ACC112 (cell line): ENCODE results near the gene SUMO2.
"Not testable (repeated sequence)": the region's sequence is repeated elsewhere in the genome, so short reads cannot be mapped to it uniquely, and the experiment has no call there.

Experiments used
- H2AFZ ChIP-seq: fragments of 200-600 bp; sonication (generic); one replicate; pipeline ENCODE4 v1.6.0; 2017; ENCODE audit warnings: antibody characterized with exemption, low read length; ENCODE audit not compliant: unreplicated experiment
- H3K27ac ChIP-seq: fragments of 200-600 bp; sonication (generic); 2 replicates; pipeline ENCODE4 v1.5.1; 2014; ENCODE audit warnings: low read depth, mild to moderate bottlenecking, antibody characterized with exemption, low read length, moderate library complexity
- H3K27me3 ChIP-seq: fragments of 200-600 bp; sonication (generic); 2 replicates; pipeline ENCODE4 v1.6.1; 2014; ENCODE audit warnings: mild to moderate bottlenecking, antibody characterized with exemption, low read length, moderate library complexity, mixed read lengths; ENCODE audit not compliant: insufficient read depth
- H3K36me3 ChIP-seq: fragments of 200-600 bp; sonication (generic); 2 replicates; pipeline ENCODE4 v1.6.1; 2016; ENCODE audit warnings: mild to moderate bottlenecking, antibody characterized with exemption, low read length, moderate library complexity, mixed read lengths; ENCODE audit not compliant: insufficient read depth
- H3K4me1 ChIP-seq: fragments of 200-600 bp; sonication (generic); one replicate; pipeline ENCODE4 v1.6.1; 2016; ENCODE audit warnings: low read length, mixed read lengths; ENCODE audit not compliant: insufficient read depth, unreplicated experiment, control insufficient read depth
- H3K4me3 ChIP-seq: fragments of 200-600 bp; sonication (generic); 2 replicates; pipeline ENCODE4 v1.5.1; 2014; ENCODE audit warnings: mild to moderate bottlenecking, low read depth, low read length
- H3K79me2 ChIP-seq: fragments of 200-600 bp; sonication (generic); one replicate; pipeline ENCODE4 v1.6.0; 2016; ENCODE audit warnings: low read length; ENCODE audit not compliant: control insufficient read depth, unreplicated experiment, insufficient read depth

The SUMO2 gene

GRCh38 chr17:75159196-75160031 is 23.3 kb downstream of the SUMO2 start:
- H3K4me1 ChIP-seq, result peaks cover 22% of the 10 kb centered on the region
- no peaks in the 10 kb centered on the region for H3K27me3 ChIP-seq
- H3K4me3 ChIP-seq, result no peak overlapping the region
- H3K36me3 ChIP-seq, result no peaks in the 10 kb centered on the region
- no peak overlapping the region for H2AFZ ChIP-seq
- peak overlapping the region; percentile 69 for H3K27ac ChIP-seq
- H3K79me2 ChIP-seq, result no peaks in the 10 kb centered on the region

DNA sequence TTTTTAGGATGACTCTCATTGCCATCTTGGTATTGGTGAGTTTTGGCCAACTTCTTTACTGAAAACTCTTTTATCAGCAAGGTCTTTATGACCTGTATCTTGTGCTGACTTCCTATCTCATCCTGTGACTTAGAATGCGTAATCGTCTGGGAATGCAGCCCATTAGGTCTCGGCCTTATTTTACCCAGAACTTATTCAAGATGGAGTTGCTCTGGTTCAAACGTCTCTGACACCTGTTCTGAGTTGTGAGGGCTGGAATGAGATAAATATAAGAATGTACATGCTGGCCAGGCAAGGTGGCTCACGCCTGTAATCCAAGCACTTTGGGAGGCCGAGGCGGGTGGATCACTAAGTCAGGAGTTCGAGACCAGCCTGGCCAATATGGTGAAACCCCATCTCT is 24.3 kb downstream of the SUMO2 start:
- Histone ChIP-seq H3K27ac (peak overlapping the region; percentile 69; the same call in 1 of the 2 replicates), H3K4me1 (peaks cover 22% of the 10 kb centered on the region)
- H3K36me3 ChIP-seq, H3K27me3 ChIP-seq, H2AFZ ChIP-seq, H3K4me3 ChIP-seq, H3K79me2 ChIP-seq: not testable (repeated sequence)

DNA sequence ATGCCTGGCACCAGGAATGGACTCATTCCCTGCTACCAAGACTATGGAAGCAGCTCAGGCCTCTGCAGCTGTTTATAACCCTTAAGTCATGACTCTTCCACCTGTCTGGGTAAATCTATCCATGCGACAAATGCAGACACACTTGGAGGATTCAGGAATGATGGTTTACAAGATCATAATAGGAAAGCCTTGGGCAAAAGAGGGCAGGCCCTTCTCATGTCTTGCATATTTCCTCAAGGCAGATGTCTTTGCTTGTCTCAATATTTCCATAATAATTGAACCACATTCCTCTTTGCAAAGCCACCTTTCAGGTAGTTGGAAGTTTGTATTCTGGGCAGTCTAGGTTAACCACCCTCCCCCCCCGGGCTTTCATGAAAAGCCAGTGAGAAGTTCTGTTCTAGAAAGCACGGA is 27.6 kb downstream of the SUMO2 start:
- peaks cover 38% of the 10 kb centered on the region for H3K79me2 ChIP-seq
- no peak overlapping the region for H3K27ac ChIP-seq
- H3K27me3 ChIP-seq, result no peaks in the 10 kb centered on the region
- peaks cover 29% of the 10 kb centered on the region for H3K4me1 ChIP-seq
- no peaks in the 10 kb centered on the region for H3K36me3 ChIP-seq
- H3K4me3 ChIP-seq, result no peak overlapping the region
- no peak overlapping the region for H2AFZ ChIP-seq

DNA sequence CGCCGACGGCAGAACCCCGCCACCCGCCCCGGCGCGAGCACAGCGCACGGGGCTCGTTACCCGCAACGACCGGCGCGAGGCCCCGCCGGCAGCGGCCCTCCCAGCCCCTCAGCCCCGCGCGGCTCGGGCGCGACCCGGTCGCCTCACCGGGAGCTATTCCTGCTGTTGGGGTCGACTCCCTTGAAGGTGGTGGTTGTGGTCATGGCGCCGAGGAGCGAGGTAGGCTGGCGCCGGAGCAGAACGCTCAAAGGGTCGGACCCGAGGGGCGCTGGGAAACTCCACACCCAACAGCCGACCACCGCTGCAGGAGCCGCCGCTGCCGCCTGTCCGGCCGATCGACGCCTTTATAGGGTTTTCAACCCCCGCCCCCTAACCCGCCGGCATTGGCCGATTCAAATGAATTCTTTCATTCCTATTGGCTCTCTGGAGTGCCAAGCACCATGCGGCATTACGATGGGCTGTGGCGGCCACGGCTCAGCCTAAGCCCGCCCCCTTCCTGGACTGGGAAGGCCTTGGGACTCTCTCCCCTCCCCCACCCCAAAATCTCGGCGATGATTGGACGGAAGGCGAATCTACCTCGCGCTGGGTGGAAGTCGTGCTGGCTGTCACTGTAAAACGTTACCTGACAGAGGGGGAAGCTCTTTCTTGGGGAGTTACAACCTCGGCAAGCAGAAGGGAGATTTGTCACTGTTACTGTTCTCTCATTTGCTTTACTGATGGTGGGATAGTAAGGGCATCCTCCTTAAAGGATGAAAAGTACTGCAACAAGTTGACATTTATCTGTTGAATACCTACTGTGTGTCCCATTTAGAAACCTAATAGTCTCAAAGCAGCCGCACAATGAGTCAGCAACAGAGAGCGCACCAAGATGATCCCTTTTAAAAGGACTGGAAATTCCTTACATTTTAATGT is 28.3 kb downstream of the SUMO2 start, which contains the start of gene JPT1:
JPT1 (minus strand) TSS at position 318 of the 912 bp plus-strand sequence; CDS start at position 203, 115 bp downstream.
- Histone ChIP-seq H3K4me3 (peak within 1 kb of the TSS; percentile 84), H2AFZ (peak within 1 kb of the TSS; percentile 6), H3K36me3 (no peaks in the 10 kb centered on the region), H3K27ac (no peak within 1 kb of the TSS), H3K27me3 (no peaks in the 10 kb centered on the region), H3K4me1 (peaks cover 25% of the 10 kb centered on the region), H3K79me2 (peaks cover 44% of the 10 kb centered on the region)

DNA sequence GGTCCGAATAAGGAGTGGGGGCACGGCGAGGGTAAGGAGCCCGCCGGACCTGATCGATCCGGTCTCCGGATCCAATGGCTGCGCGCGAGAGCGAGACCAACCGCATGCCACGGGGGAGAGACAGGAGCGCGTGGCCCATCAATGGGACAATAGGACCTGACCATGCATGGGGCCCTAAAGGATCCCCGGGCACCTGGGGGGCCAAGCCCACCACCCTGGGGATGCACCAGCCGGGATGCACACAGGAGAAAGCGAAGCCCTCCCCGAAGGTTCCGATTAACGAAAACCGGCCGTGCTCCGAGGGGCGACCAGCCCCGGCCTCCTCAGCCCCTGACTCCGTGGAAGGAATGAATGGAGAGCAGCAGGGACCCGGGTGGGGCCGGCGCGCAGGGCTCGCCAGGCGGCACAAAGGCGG is 29.0 kb downstream of the SUMO2 start:
- Histone ChIP-seq H3K27ac (no peak overlapping the region), H3K36me3 (no peaks in the 10 kb centered on the region), H3K4me1 (peaks cover 19% of the 10 kb centered on the region), H3K79me2 (peaks cover 47% of the 10 kb centered on the region), H2AFZ (no peak overlapping the region), H3K4me3 (peak overlapping the region; percentile 84), H3K27me3 (no peaks in the 10 kb centered on the region)

- peak overlapping the region; percentile 55 for H2AFZ ChIP-seq
- H3K4me1 ChIP-seq, result peaks cover 14% of the 10 kb centered on the region
- peaks cover 54% of the 10 kb centered on the region for H3K79me2 ChIP-seq
- H3K27ac ChIP-seq, result no peak overlapping the region
- peaks cover under 1% of the 10 kb centered on the region; the same call in 1 of the 2 replicates for H3K36me3 ChIP-seq
- H3K27me3 ChIP-seq, result no peaks in the 10 kb centered on the region
- H3K4me3 ChIP-seq, result peak overlapping the region; percentile 84
These were observed 29.6 kb downstream of the SUMO2 start for GRCh38 chr17:75152922-75153779.

DNA sequence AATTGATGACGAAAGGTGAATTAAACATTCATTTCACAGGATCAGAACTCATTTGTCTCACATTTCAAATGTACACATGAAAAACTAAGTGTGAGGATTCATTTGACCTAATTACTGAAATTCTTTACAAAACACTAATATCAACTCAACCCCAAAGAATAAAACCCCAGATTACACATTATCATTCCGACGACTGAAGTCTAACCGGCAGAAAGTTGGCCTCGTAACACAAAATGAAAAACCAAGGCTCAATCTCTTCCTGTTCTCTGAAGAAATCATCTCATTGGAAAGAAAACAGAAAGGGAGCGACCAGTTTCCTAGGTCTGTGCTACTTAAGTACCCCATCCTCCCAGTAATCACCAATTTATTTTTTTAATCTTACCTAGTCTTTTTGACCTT is 30.2 kb downstream of the SUMO2 start:
- Histone ChIP-seq H3K4me1 (peaks cover 14% of the 10 kb centered on the region), H3K27me3 (no peaks in the 10 kb centered on the region), H3K27ac (no peak overlapping the region), H3K79me2 (peaks cover 54% of the 10 kb centered on the region), H3K36me3 (peaks cover 6% of the 10 kb centered on the region; the same call in 1 of the 2 replicates), H3K4me3 (peak overlapping the region; percentile 84), H2AFZ (no peak overlapping the region)

GRCh38 chr17:75151930-75152329 is 30.8 kb downstream of the SUMO2 start:
- Histone ChIP-seq H3K27ac (no peak overlapping the region), H3K27me3 (no peaks in the 10 kb centered on the region), H2AFZ (no peak overlapping the region), H3K36me3 (peaks cover 11% of the 10 kb centered on the region; the same call in 1 of the 2 replicates), H3K79me2 (peaks cover 54% of the 10 kb centered on the region), H3K4me1 (peaks cover 16% of the 10 kb centered on the region), H3K4me3 (peak overlapping the region; percentile 84; the same call in 1 of the 2 replicates)

DNA sequence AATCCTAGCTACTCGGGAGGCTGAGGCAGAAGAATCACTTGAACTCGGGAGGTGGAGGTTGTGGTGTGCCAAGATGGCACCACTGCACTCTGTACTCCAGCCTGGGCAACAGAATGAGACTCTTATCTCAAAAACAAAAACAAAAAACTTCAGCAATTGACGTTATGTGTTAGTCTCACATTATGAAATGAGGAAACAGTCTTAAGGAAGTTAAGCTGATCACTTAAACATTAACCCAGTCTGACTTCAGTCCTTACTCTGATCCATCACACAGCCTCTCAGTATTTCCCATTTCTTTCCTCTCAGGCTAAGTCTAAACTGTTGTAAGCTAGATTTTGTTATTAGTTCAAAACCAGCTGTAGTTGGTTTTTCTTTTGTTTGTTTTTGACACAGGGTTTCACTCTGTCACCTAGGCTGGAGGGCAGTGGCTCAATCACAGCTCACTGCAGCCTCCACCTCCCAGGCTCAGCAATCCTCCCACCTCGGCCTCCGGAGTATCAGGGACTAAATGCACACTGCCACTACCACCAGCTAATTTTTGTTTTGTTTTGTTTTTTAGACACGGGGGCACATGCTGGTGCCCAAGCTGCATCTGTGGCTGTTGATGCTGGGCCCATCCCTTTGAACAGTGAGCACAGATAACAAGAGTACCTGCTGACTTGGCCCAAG is 34.7 kb downstream of the SUMO2 start:
- Histone ChIP-seq H2AFZ (no peak overlapping the region), H3K36me3 (peaks cover 31% of the 10 kb centered on the region; the same call in 1 of the 2 replicates), H3K4me3 (no peak overlapping the region), H3K4me1 (peaks cover 10% of the 10 kb centered on the region), H3K27ac (no peak overlapping the region), H3K79me2 (peaks cover 43% of the 10 kb centered on the region), H3K27me3 (no peaks in the 10 kb centered on the region)
